ENCODE measurements around the gene MINDY4B.

MINDY4B gene

DNA sequence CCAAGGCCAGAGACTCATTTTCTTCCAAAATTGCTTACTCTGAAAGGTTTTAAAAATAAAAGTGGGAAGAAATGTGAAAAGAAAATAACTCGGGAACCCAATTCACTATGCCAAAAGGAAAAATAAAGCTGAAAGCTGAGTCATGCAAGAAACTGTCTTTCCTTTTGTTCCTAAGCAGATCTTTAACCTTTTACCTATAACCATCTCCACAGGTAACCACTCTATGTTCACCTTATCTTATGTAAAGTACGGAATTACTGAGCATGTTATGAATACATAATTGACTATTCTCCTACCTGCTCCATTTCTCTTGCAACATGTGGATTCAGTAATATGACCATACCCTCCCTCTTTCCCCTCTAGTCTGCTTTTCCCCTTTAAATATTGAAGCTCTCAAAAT lies 62.0 kb downstream of the MINDY4B start:
- no peak for DNase-seq

DNA sequence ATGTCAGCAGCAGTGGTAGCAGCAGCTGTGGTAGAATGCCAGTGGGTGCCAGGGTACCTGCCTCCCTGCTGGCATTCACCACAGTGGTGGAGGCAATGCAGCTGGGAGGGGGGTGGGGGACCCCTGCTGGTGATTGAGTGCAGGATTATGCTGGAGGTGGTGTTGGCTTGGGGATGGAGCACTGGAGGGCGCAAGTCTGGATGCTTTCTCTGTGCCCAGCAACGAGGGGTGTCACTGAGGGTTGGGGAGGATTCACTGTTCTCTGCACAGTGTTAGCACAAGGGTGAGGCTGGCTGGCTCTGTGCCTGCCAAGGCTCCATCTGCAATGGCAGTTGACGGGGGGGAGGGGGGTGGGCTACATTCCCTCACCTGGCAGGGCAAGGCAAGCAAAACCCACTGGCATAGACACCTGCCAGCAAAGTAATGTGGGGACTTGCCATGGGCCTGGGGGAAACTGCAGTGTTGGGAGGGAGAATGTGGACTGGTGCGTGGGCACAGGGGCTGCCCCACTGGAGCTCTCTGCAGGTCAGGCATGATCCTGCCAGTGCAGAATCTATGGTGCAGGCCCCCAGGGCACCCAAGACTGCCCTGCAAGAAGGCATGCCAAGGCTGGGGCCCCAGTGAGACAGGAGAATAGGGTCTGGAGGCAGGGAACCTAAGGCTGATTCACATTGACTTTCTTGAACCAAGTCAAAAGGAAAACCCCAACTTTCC lies 64.3 kb downstream of the MINDY4B start:
- DNase-seq = no peak

DNA sequence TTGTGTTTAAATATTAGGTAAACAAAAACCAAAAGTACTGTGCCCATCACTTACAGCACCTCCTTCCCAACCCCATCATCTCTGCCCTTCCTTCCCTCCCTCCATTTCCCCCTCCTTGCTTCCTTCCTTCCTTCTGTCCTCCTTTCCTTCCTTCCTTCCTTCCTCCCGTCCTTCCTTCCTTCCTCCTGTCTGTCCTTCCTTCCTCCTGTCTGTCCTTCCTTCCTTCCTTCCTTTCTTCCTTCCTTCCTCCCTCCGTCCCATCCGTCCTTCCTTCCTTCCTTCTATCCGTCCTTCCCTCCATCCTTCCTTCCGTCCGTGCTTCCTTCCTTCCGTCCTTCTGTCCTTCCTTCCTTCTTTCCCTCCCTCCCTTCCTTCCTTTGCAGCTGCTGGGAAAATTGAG lies 74.5 kb downstream of the MINDY4B start:
- DNase-seq = no peak

DNA sequence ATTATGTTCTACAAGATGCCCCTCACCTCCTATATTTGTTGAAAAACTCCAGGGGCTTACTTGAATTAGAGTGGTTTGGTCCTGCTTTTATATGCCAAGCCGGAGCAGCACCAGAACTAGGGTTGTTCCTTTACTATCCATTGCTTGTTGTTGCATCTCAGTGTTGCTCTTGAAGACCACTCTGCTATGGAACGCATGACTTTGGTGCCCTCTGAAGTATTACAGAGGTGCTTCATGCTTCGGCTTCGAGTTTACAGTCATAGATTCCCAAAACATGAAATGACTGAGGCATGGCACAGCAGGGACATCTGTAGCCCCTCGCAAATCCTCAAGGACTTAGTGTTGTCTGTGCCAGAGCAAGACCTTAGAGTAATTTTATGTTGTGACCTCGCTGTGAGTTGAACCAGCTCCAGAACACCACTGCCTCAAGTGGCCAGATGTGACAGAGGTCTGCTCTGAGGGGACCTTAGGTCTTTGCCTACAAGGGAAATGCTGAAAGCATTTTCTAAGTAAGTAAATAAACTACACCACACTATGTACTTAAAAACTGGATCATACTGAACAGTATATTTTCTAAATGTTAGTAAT lies 75.1 kb downstream of the MINDY4B start:
- DNase-seq = no peak

DNA sequence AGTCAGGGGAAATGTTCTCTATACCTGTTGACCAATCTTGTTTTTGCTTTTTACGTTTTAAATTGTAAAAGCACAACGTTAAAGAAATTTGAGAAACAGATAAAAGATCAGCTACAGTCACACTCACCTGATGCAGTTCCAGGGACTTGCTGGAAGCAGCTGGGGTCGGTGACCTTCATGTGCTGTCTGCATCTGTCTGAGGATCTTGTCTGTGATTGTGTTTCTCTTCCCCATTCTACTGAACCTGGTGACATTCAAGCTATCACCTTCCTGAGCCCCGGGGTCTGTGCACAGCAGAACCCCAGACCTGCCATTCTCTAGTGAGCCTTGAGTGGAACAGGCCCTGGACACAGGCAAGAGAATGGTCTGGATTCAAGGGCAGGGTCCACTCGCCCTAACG lies 75.8 kb downstream of the MINDY4B start:
- DNase-seq = no peak

DNA sequence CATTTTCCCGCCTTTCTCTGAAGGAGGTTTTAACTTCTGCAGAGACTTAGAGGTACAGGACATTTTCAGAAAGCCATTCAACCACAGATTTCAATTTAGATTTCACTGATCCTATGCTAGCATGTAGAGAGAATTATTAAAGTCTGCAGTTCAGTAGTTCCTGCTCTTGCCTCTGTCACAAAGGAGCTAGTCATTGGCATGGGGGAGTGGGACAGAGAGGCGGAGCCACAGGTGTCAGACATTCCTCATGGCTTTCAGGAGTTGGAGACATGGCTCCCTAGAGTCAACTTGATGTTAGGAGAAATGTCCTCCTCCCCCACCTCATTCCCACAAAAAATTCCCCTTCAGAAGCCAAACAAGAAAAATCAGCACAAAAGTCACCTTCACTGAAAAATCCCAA lies 76.2 kb downstream of the MINDY4B start:
- DNase-seq = no peak

DNA sequence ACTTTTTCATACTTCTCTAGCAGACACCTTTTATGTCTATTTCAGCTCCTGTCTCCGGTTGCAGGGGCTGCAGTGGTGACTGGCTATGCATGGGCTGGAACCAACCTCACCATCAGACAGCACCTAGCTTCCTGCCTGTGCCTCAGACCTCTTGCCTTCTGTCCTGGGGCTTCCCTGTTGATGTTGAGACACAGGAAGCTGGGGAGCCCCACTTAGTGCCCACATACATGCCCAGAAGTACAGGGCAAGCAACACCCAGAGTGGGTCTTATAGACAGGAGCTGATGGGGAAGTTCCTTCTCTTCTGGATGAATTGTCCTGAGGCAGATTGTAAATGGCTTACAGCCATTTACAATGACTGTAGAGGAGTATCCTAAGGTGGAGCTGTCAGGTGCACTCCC lies 77.0 kb downstream of the MINDY4B start:
- DNase-seq = no peak

DNA sequence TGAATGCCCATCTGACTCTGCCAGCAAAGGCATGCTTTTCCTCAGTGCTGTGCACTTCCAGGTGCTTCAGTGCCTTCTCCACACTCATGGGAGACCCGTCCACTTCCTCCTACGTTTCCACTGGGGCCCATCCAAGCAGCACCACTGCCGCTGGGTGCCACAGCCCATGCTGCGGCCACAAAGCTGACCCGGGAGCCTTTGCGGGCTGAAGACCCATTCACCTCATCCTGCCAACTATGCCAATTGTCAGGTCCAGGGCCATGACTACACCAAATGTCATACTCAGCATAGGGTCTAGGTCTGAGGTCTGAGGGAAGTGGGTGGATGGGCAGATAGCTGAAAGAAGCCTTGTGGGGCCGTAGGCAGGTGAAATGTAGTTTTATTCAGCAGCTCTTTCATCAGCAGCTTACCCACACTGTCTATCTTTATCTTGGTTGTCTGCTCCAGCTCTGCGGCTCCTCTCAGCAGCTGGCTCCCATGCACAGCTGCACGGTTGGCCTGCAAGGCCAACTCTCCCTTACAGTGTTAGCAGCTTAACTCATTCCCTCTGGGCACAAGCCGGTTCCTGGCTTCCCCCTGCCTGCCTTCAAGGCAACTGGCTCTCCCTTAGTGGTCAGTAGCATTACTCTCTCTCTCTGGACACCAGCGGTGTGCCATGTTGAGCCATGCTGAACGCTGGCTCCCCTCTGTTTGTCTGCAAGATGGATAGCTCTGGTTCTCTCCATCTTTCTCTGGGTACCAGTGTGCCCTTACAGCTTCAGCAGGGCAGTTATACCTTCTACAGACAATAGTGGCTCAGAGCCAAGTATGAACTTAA lies 78.6 kb downstream of the MINDY4B start:
- DNase-seq = no peak

DNA sequence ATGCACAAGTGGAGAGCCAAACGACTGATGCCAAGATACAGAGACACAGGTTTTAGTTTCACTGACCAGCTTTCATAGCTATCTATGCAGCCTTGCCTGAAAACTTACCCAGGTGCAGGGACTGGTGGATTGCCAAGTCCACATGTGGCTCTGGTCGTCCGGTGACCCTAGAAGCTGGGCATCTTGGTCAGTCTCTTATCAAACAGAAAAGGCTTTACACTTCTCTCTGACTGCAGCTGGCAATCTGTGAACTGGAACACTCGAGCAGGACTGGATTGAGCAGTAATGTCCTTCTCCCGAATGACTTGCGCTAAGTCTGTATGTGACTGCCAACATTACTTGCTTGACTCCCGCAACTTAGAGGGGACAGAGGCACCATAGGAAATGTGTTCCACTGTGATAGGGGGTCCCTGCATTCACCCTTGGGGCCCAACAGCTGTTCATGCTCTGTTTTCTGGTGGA lies 79.3 kb downstream of the MINDY4B start:
- DNase-seq = no peak

DNA sequence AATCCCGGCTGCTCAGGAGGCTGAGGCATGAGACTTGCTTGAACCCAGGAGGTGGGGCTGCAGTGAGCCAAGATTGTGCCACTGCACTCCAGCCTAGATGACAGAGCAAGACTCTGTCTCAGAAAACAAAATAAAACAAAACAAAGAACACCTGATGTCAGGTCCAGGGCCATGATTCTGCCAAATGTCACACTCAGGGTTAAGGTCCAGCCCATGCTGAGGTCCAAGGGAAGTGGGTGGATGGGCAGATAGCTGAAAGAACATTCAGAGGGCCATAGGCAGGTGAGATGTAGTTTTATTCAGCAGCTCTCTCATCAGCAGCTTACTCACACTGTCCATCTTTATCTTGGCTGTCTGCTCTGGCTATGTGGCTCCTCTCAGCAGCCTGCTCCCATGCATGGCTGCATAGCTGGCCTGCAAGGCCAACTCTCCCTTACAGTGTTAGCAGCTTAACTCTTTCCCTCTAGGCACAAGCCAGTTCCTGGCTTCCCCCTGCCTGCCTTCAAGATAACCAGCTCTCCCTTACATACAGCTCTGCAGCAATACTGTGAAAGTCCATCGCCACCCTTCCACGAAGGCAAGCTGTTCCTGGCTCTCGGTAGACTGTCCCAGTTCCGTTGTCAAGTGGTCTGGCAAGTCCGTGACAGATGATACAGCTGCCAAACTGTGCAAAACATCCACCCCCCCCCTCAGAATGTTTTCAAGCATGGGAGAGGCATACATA lies 79.9 kb downstream of the MINDY4B start:
- DNase-seq = no peak

DNA sequence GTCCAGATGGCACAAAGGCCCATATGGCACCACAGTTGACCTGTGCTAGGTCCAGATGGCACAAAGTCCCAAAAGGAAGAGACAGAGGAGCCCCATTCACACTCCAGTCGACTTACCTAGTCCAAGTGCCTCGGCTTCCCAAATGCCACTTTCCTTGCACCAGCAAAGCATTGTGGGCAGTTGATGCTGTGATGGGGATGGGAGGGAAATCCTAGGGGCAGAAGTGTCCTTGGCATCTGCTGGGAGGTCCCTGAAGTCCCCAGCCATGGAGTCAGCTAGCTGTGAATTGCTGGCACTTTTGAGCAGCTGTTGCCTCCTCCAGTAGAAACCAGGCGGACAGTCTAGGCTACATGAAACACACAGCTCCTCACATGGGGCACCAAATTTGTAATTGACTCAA lies 82.0 kb downstream of the MINDY4B start:
- DNase-seq = no peak

DNA sequence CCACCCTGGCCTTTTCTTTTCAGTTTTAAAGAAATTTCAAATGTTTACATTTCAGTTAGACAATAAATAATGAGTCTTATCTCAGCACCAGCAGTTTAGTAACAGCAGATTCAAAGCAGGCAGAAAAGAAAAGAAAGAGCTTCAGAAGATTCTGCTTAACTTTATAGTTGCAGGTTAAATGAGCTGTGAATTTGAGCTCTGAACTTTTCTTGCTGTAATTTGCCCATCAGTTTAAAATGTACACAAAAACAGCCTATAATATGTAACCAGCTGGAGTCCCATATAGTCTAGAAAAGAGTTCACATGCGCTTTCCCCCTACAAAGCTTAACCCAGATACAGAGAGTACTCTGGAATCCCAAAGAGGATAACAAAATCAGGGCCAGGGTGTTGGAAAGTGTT lies 82.6 kb downstream of the MINDY4B start:
- DNase-seq = no peak

Data from left hindlimb (tissue), 1 donor.